Stimulated activated CD8-positive, alpha-beta memory T cell treated with anti-CD3 and anti-CD28 coated beads, Interleukin-15, amount 100 ng/mL, for 4 hours (primary cell): ENCODE data around the gene STAC2.
"Not testable (repeated sequence)": the region's sequence is repeated elsewhere in the genome, so short reads cannot be mapped to it uniquely, and the experiment has no call there.

Experiments used
- DNase-seq, 2 donors: peaks; one replicate each; pipeline ENCODE4 v3.0.0-alpha.2; 2020; ENCODE audit warnings: low read depth in 2 of 2

STAC2 gene, protein sequence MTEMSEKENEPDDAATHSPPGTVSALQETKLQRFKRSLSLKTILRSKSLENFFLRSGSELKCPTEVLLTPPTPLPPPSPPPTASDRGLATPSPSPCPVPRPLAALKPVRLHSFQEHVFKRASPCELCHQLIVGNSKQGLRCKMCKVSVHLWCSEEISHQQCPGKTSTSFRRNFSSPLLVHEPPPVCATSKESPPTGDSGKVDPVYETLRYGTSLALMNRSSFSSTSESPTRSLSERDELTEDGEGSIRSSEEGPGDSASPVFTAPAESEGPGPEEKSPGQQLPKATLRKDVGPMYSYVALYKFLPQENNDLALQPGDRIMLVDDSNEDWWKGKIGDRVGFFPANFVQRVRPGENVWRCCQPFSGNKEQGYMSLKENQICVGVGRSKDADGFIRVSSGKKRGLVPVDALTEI

DNA sequence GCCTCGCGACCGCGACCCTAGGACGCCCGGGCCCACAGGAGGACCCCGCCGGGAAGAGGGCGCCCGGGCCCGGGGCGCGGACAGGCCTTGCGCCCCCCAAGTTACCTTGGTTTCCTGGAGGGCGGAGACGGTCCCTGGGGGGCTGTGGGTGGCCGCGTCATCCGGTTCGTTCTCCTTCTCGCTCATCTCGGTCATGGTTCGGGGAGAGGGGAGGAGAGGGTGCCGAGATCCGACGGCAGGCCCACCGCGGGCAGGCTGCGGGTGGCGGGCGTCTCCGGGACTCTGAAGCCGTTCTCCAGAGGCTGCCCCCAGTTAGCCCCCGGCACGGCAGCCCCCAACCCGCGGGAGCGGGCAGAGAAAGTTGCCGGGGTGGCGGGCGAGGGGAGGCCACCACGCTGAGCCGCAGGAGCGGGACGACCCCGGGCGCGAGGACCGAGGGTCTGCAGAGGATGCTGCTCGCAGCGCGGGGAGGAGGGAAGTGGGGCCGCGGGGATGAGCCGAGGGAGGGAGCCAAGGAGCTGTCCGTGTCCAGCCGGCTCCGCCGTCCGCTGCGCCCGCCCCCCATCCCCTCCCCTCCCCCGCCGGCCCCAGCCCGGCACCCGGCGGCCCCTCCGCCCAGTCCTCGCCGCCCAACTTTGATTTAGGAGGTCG, at the start of gene STAC2:
Gene STAC2 (minus strand): TSS at position 638 of the 651 bp plus-strand sequence. CDS start 443 bp downstream, at position 195.
- DNase-seq = no peak

- DNase-seq = no peak
Observed at GRCh38 chr17:39271546-39271945, 45.8 kb upstream of the STAC2 start.

- no peak for DNase-seq
Observed at GRCh38 chr17:39270923-39271322, 45.2 kb upstream of the STAC2 start.

GRCh38 chr17:39264119-39264518, 38.4 kb upstream of the STAC2 start:
- DNase-seq = no peak

- DNase-seq = no peak
Observed at GRCh38 chr17:39261286-39261685, 35.5 kb upstream of the STAC2 start.

- DNase-seq = no peak
Observed at GRCh38 chr17:39252788-39253460, 27.2 kb upstream of the STAC2 start.

- DNase-seq = no peak
Observed at GRCh38 chr17:39251997-39252396, 26.3 kb upstream of the STAC2 start.

GRCh38 chr17:39250076-39250475, 24.3 kb upstream of the STAC2 start:
- DNase-seq = not testable (repeated sequence)

DNA sequence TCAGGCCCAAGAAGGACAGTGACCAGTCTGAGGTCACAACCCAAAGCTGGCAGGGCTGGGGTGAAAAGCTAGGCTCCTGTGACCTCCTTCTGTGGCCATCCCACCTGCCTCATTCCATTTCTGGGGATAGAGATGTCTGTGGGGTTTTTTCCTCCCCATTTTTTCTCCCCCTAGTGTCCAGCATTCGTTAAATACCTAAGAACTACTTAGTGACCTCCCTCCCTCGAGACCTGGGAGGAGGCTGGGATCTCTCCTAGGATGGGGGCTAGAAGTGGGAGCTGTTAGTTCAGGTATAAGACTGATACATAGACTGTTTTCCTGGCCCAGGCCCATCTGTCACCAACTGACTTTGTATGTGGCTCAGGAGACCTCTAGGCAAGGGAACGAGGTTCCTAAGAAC, 20.5 kb upstream of the STAC2 start:
- no peak for DNase-seq

- DNase-seq = peak; percentile 48 to 79
Observed at GRCh38 chr17:39244600-39245570, 19.1 kb upstream of the STAC2 start.

GRCh38 chr17:39244016-39244599, 18.4 kb upstream of the STAC2 start:
- DNase-seq = no peak

DNA sequence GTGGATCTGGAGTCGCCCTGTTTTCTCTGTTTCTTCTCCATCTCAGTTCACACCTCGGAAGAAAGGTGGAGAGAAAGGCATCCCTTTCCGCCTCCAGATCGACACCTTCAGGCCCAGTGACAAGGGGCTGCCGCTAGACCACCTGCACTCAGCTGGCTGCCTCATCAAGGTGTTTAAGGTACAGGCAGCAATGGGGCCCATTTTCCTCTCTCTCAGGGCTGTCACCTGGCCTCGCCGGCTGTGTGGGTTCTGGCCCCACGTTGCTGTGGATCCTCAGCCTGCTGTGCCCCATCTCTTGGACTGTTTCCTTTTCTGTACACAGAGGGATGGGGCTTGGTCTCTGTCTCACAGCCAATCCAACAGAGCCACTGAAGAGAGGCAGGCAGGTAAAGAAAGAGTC, 17.4 kb upstream of the STAC2 start:
- DNase-seq = no peak

- DNase-seq = no peak
Observed at GRCh38 chr17:39240631-39241030, 14.9 kb upstream of the STAC2 start.

DNA sequence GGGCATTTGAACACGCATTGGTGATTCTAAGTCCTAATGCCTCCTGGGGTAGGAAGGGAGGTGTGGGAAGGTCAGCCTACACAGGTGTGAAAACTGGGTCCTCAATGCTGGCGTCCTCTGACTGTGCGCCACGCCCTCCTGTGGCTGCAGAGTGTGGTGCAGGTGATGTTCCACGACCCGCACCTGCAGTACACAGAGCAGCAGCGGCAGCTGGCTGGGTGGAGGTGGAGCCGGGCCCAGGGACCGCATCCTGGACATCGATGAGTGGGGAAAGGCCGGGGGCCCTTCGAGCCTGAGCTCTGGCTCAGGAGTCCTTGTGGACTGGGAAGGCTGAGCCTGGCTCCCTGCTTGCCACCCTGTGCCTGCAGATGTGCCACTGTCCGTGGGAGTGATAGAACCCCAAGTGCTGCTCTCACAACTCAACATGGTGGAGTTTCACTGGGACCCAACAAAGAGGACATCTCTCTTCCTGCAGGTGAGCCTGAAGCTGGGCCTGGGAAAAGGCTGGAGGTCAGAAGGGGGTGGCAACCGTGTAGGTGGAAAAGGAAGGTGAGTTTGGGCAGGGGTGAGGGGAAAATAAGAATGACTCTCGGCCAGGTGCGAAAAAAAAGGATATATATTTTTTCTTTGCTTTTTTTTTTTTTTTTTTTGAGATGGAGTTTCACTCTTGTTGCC, 14.0 kb upstream of the STAC2 start:
- peak; percentile 29 to 32 for DNase-seq

- peak; percentile 57 to 80 for DNase-seq
Observed at GRCh38 chr17:39238311-39238972, 12.7 kb upstream of the STAC2 start.

DNA sequence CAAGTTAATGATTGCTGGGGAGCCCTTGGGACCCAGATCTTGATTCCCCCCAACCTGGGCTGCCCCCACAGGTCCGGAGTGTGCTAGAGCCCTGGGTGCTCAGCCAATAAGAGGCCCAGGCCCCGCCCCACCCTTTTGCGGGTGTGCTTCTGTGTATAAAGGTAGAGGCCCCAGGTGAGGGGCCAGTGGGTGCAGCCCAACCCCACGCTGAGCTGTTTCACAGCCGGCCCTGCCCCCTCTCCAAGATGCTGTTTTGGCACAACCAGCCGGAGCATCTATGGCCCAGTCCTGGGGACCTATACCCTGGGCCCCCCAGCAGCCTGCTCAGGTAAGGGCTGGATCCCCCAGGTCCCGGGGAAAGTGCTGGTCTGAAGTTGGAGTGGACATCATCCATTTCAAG, 11.8 kb upstream of the STAC2 start:
- no peak for DNase-seq

DNA sequence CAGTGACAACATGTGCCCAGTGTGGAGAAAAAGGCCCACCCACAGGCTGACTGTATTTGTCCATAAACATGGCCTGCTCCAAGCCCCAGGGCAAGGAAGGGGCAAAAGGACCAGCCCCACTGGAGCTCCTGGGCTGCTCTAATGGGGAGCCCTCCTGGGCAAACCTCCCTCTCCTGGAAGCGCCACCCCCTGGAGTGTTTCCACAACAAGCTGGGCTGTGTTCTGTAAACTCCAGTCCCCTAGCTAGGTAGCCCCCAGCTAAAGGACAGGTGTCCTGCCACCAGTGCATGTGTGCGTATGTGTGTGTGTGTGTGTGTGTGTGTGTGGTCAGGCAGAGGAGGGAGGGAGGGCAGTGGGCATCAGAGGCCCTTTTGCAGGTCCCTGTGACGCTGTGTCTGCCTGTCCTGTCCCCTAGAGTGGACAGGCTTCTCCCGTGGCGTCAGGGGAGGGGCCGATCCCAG, 11.3 kb upstream of the STAC2 start:
- DNase-seq = no peak

GRCh38 chr17:39236450-39236927, 10.7 kb upstream of the STAC2 start:
- no peak for DNase-seq

GRCh38 chr17:39235555-39236449, 10.1 kb upstream of the STAC2 start:
- DNase-seq = no peak
